Panc1 (cell line): ENCODE data around the gene RNU5D-1. TPM values are rescaled to one million over a fixed set of nuclear protein-coding genes. Genes with fewer than 3 reads are reported as not detected.

Source experiments
- ATAC-seq: fragments of 200-7000 bp; cut with Tn5 transposase; 2 replicates; pipeline ENCODE4 v1.9.1; 2020; ENCODE audit warnings: mild to moderate bottlenecking, moderate library complexity
- BruUV-seq: library from RNA; stranded (reverse); fragments of 400-500 nt; replicated peaks from 2 replicates; lab custom pipeline; 2021; lab: Mats Ljungman, UMichigan
- CTCF ChIA-PET: fragments of 300-600 bp; sonication (Branson Sonifier 250); formaldehyde crosslinking; loops from one replicate; lab custom pipeline; 2022; ENCODE audit warnings: antibody characterized with exemption; lab: Charles Lee
- POLR2A ChIA-PET: fragments of 300-600 bp; sonication (Branson Sonifier 250); formaldehyde crosslinking; loops from one replicate; lab custom pipeline; 2022; ENCODE audit warnings: antibody characterized with exemption; lab: Charles Lee
- DNase-seq: peaks from one replicate; pipeline ENCODE4 v3.0.0-alpha.2; 2010; ENCODE audit warnings: low read depth, low spot score
- H3K27ac ChIP-seq: 2 replicates; pipeline ENCODE4 v1.5.1; 2011; ENCODE audit warnings: mild to moderate bottlenecking, low read length, inconsistent platforms
- H3K27me3 ChIP-seq: fragments of 200-500 bp; sonication (Bioruptor generic); 2 replicates; pipeline ENCODE4 v1.6.0; 2014; ENCODE audit warnings: low read length, inconsistent platforms; ENCODE audit not compliant: control insufficient read depth, insufficient read depth
- H3K36me3 ChIP-seq: fragments of 200-500 bp; sonication (Bioruptor generic); 2 replicates; pipeline ENCODE4 v1.5.1; 2014; ENCODE audit warnings: inconsistent platforms, mild to moderate bottlenecking, low read length, moderate library complexity; ENCODE audit not compliant: control insufficient read depth, insufficient read depth
- H3K4me1 ChIP-seq: 2 replicates; pipeline ENCODE4 v1.5.1; 2011; ENCODE audit warnings: inconsistent platforms, mild to moderate bottlenecking, low read length, moderate library complexity; ENCODE audit not compliant: control insufficient read depth, insufficient read depth
- H3K4me3 ChIP-seq, 2 experiments: 2 replicates each; pipeline ENCODE4 v1.5.1; 2011 to 2012; ENCODE audit warnings: low read depth in 2 of 2, low read length in 2 of 2, mild to moderate bottlenecking in 2 of 2, inconsistent platforms in 1 of 2, moderate library complexity in 1 of 2
- H3K9me3 ChIP-seq: fragments of 200-500 bp; sonication (Bioruptor generic); 2 replicates; pipeline ENCODE4 v1.5.1; 2014; ENCODE audit warnings: low read depth, mild to moderate bottlenecking, inconsistent platforms, low read length, moderate library complexity; ENCODE audit not compliant: control insufficient read depth, insufficient read depth
- POLR2AphosphoS5 ChIP-seq: IDR thresholded peaks from 2 replicates; pipeline ENCODE4 v1.6.1; 2012; ENCODE audit warnings: mild to moderate bottlenecking, low read depth, low read length, moderate library complexity
- SIN3A ChIP-seq: IDR thresholded peaks from 2 replicates; pipeline ENCODE4 v1.6.1; 2012; ENCODE audit warnings: low read depth, mild to moderate bottlenecking, low read length, moderate library complexity, borderline replicate concordance; ENCODE audit not compliant: insufficient read depth
- TCF7L2 ChIP-seq: IDR thresholded peaks from 2 replicates; pipeline ENCODE4 v1.6.1; 2011; ENCODE audit warnings: mild to moderate bottlenecking, low read depth, low read length, inconsistent platforms
- in situ Hi-C: cut with HindIII; loops from 2 replicates; pipeline ENCODE4 v1.10.0; 2016; ENCODE audit warnings: low sequenced_read_pairs, low pct_unique_long_range_greater_than_20kb
- intact Hi-C: fragments of 100-400 bp; cut with micrococcal nuclease; formaldehyde crosslinking; loops from one replicate; pipeline ENCODE4 v1.10.0; 2022; ENCODE audit not compliant: unreplicated experiment
- total RNA-seq: library from RNA; stranded (reverse); gene quantifications from one replicate; pipeline ENCODE4 v1.2.1, GENCODE V29; 2021; ENCODE audit not compliant: unreplicated experiment
- TF ChIP-seq, protein P1 (sequence below): fragments of 450-650 bp; IDR thresholded peaks from 2 replicates; pipeline ENCODE4 v1.5.1; 2017; ENCODE audit warnings: mild to moderate bottlenecking
- TF ChIP-seq, protein P2 (sequence below), 2 experiments: IDR thresholded peaks; 2 replicates each; pipeline ENCODE4 v1.6.1; 2011 to 2012; ENCODE audit warnings: low read depth in 2 of 2, control low read depth in 1 of 2, low read length in 1 of 2, mild to moderate bottlenecking in 1 of 2, moderate library complexity in 1 of 2; ENCODE audit not compliant: insufficient read depth in 1 of 2

Gene RNU5D-1
- total RNA-seq, 1 experiment from 2014 or later: not detected

GRCh38 chr1:44777547-44777946 lies 46.6 kb upstream of the RNU5D-1 start:
- no peaks in the 10 kb centered on the region for H3K9me3 ChIP-seq
- peaks cover 10% of the 10 kb centered on the region for H3K4me1 ChIP-seq
- peak overlapping the region; percentile 92 for H3K27ac ChIP-seq
- DNase-seq: no peak
- ChIA-PET POLR2A (interaction anchor here (0.6 kb wide), 1 partner anchor 17 kb away, joined by 10 read pairs; no protein-coding TSS in a partner anchor), CTCF (no interaction called here)
- no TSS peak for BruUV-seq
- peaks cover 17% of the 10 kb centered on the region; the same call in 1 of the 2 replicates for H3K36me3 ChIP-seq
- TF ChIP-seq, protein P1, sequence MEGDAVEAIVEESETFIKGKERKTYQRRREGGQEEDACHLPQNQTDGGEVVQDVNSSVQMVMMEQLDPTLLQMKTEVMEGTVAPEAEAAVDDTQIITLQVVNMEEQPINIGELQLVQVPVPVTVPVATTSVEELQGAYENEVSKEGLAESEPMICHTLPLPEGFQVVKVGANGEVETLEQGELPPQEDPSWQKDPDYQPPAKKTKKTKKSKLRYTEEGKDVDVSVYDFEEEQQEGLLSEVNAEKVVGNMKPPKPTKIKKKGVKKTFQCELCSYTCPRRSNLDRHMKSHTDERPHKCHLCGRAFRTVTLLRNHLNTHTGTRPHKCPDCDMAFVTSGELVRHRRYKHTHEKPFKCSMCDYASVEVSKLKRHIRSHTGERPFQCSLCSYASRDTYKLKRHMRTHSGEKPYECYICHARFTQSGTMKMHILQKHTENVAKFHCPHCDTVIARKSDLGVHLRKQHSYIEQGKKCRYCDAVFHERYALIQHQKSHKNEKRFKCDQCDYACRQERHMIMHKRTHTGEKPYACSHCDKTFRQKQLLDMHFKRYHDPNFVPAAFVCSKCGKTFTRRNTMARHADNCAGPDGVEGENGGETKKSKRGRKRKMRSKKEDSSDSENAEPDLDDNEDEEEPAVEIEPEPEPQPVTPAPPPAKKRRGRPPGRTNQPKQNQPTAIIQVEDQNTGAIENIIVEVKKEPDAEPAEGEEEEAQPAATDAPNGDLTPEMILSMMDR: no peak
- TF ChIP-seq, protein P2, sequence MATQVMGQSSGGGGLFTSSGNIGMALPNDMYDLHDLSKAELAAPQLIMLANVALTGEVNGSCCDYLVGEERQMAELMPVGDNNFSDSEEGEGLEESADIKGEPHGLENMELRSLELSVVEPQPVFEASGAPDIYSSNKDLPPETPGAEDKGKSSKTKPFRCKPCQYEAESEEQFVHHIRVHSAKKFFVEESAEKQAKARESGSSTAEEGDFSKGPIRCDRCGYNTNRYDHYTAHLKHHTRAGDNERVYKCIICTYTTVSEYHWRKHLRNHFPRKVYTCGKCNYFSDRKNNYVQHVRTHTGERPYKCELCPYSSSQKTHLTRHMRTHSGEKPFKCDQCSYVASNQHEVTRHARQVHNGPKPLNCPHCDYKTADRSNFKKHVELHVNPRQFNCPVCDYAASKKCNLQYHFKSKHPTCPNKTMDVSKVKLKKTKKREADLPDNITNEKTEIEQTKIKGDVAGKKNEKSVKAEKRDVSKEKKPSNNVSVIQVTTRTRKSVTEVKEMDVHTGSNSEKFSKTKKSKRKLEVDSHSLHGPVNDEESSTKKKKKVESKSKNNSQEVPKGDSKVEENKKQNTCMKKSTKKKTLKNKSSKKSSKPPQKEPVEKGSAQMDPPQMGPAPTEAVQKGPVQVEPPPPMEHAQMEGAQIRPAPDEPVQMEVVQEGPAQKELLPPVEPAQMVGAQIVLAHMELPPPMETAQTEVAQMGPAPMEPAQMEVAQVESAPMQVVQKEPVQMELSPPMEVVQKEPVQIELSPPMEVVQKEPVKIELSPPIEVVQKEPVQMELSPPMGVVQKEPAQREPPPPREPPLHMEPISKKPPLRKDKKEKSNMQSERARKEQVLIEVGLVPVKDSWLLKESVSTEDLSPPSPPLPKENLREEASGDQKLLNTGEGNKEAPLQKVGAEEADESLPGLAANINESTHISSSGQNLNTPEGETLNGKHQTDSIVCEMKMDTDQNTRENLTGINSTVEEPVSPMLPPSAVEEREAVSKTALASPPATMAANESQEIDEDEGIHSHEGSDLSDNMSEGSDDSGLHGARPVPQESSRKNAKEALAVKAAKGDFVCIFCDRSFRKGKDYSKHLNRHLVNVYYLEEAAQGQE (IDR thresholded peaks at IDR 0.05; ENCODE audit: insufficient read depth in 1 of 2, low read depth in 2 of 2, low read length in 1 of 2): no peak
- TF ChIP-seq POLR2AphosphoS5 (no peak), SIN3A (no peak), TCF7L2 (no peak)
- no peak for ATAC-seq
- intact Hi-C loops (no loop called here), in situ Hi-C loops (no loop called here)
- peak overlapping the region; percentile 84 to 91 for H3K4me3 ChIP-seq
- H3K27me3 ChIP-seq: no peaks in the 10 kb centered on the region

- CTCF ChIA-PET: no interaction called here
- intact Hi-C loops: no loop called here
- no peaks in the 10 kb centered on the region for H3K27me3 ChIP-seq
Observed at GRCh38 chr1:44776730-44777068, 45.7 kb upstream of the RNU5D-1 start.

More at GRCh38 chr1:44776730-44777068, 45.7 kb upstream of the RNU5D-1 start:
- no peak for ATAC-seq
- peaks cover 10% of the 10 kb centered on the region for H3K4me1 ChIP-seq
- H3K4me3 ChIP-seq: peak overlapping the region; percentile 84 to 91
- peaks cover 17% of the 10 kb centered on the region; the same call in 1 of the 2 replicates for H3K36me3 ChIP-seq
- no TSS peak for BruUV-seq
- no peak for DNase-seq
- peak overlapping the region; percentile 92 for H3K27ac ChIP-seq
- TF ChIP-seq TCF7L2 (no peak), POLR2AphosphoS5 (no peak), SIN3A (no peak)
- TF ChIP-seq, protein P2 (IDR thresholded peaks at IDR 0.05; ENCODE audit: insufficient read depth in 1 of 2, low read depth in 2 of 2, low read length in 1 of 2): no peak; a peak in 1 of 4 replicates
- TF ChIP-seq, protein P1: no peak
- in situ Hi-C loops: no loop called here
- POLR2A ChIA-PET: interaction anchor here (0.7 kb wide), 1 partner anchor 23 kb away, joined by 3 read pairs; no protein-coding TSS in a partner anchor
- no peaks in the 10 kb centered on the region for H3K9me3 ChIP-seq
